Measurements from ENCODE around the gene RARRES2.

DNA sequence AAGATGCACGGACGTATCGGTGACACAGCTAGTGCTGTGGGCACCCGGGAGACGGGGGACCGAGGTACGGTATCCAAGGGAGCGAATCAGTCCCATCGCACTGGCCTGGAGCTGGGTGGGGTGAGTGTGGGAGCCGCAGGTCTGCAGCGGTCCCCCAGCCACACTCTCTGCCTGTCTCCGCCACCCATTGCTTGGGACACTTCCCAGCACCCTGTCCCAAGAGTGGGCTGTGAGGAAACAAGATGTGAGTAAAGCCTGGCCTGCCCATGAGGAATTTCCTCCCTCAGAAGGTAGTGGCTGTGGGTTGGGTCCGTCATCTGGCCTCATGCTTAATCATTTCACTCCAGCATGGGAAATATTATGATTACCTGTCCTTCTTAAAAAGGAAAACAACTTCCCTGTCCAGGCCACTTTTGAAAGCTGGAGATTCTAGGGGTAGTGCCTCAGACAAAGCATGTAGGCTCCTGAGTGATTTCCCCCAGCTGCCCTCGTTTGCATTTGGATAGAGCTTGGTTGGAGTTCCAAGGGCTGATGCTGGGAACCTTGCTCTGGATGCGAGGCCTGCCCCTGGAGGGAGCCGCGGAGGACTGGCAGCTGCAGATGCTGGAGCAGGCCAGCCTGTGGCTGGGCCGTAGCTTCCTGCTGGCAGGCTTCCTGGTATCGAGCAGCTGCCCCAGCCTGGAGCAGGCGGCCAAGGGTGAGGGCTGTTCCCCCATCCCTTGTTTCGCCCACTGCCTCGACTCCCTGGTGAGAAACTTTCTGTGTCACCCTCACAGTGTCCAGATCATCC lies 11.9 kb downstream of the RARRES2 start:
- TF ChIP-seq, protein P1, sequence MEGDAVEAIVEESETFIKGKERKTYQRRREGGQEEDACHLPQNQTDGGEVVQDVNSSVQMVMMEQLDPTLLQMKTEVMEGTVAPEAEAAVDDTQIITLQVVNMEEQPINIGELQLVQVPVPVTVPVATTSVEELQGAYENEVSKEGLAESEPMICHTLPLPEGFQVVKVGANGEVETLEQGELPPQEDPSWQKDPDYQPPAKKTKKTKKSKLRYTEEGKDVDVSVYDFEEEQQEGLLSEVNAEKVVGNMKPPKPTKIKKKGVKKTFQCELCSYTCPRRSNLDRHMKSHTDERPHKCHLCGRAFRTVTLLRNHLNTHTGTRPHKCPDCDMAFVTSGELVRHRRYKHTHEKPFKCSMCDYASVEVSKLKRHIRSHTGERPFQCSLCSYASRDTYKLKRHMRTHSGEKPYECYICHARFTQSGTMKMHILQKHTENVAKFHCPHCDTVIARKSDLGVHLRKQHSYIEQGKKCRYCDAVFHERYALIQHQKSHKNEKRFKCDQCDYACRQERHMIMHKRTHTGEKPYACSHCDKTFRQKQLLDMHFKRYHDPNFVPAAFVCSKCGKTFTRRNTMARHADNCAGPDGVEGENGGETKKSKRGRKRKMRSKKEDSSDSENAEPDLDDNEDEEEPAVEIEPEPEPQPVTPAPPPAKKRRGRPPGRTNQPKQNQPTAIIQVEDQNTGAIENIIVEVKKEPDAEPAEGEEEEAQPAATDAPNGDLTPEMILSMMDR (IDR thresholded peaks at IDR 0.05; ENCODE audit: insufficient read depth, low read length), result no peak
- TF ChIP-seq POLR2AphosphoS5 (IDR thresholded peaks at IDR 0.05; ENCODE audit: low read depth), result no peak

Data from HL-60 (cell line).